HEK293T (cell line): ENCODE results near the gene CSRNP2.

ENCODE experiments used
- BHLHE40 ChIP-seq: fragments of 450-650 bp; IDR thresholded peaks from 2 replicates; pipeline ENCODE4 v1.6.1; 2016; ENCODE audit warnings: mild to moderate bottlenecking, moderate library complexity, borderline replicate concordance
- CTBP1 ChIP-seq: fragments of 450-650 bp; IDR thresholded peaks from 2 replicates; pipeline ENCODE4 v1.6.1; 2016; ENCODE audit warnings: borderline replicate concordance
- FOXA1 ChIP-seq: fragments of 450-650 bp; IDR thresholded peaks from 2 replicates; pipeline ENCODE4 v1.6.1; 2016; ENCODE audit warnings: mild to moderate bottlenecking
- FOXK2 ChIP-seq: fragments of 450-650 bp; IDR thresholded peaks from 2 replicates; pipeline ENCODE4 v1.6.1; 2016; ENCODE audit warnings: mild to moderate bottlenecking
- FOXM1 ChIP-seq: fragments of 450-650 bp; IDR thresholded peaks from 2 replicates; pipeline ENCODE4 v1.6.1; 2017; ENCODE audit warnings: mild to moderate bottlenecking, borderline replicate concordance
- HDGF ChIP-seq: fragments of 450-650 bp; IDR thresholded peaks from 2 replicates; pipeline ENCODE4 v1.6.1; 2017; ENCODE audit warnings: antibody characterized with exemption, borderline replicate concordance
- L3MBTL2 ChIP-seq: fragments of 450-650 bp; conservative IDR thresholded peaks from 2 replicates; pipeline ENCODE4 v1.6.1; 2016; ENCODE audit warnings: mild to moderate bottlenecking
- LEF1 ChIP-seq: fragments of 450-650 bp; IDR thresholded peaks from 2 replicates; pipeline ENCODE4 v1.6.1; 2017; ENCODE audit warnings: mild to moderate bottlenecking, borderline replicate concordance
- NFRKB ChIP-seq: fragments of 450-650 bp; IDR thresholded peaks from 2 replicates; pipeline ENCODE4 v1.6.1; 2016; ENCODE audit warnings: mild to moderate bottlenecking, moderate library complexity
- PKNOX1 ChIP-seq: fragments of 450-650 bp; IDR thresholded peaks from 2 replicates; pipeline ENCODE4 v1.6.1; 2016
- SP1 ChIP-seq: fragments of 450-650 bp; IDR thresholded peaks from 2 replicates; pipeline ENCODE4 v1.6.1; 2017
- SUZ12 ChIP-seq: fragments of 450-650 bp; IDR thresholded peaks from 2 replicates; pipeline ENCODE4 v1.6.1; 2016; ENCODE audit warnings: mild to moderate bottlenecking
- TARDBP ChIP-seq: fragments of 450-650 bp; IDR thresholded peaks from 2 replicates; pipeline ENCODE4 v1.6.1; 2016
- ZNF384 ChIP-seq: fragments of 450-650 bp; IDR thresholded peaks from 2 replicates; pipeline ENCODE4 v1.6.1; 2016

GRCh38 chr12:51124504-51124903 lies 41.1 kb upstream of the CSRNP2 start:
- TF ChIP-seq PKNOX1: no peak
- TF ChIP-seq L3MBTL2: no peak
- TF ChIP-seq BHLHE40: no peak
- TF ChIP-seq SP1: no peak
- TF ChIP-seq TARDBP: no peak
- no peak for TF ChIP-seq SUZ12
- TF ChIP-seq FOXA1: no peak
- TF ChIP-seq LEF1: no peak
- no peak for TF ChIP-seq FOXM1
- no peak for TF ChIP-seq HDGF
- TF ChIP-seq ZNF384: no peak
- no peak for TF ChIP-seq NFRKB
- TF ChIP-seq CTBP1: no peak
- TF ChIP-seq FOXK2: no peak
